Endothelial cell of umbilical vein (primary cell): ENCODE results near the gene CHRNB1. TPM values are rescaled to one million over a fixed set of nuclear protein-coding genes. Genes with fewer than 3 reads are reported as not detected.

Experiments used
- BruUV-seq: library from RNA; stranded (reverse); fragments of 400-500 nt; replicated peaks from 2 replicates; lab custom pipeline; 2021; lab: Mats Ljungman, UMichigan
- CTCF ChIA-PET: fragments of 300-600, 350-600 bp; sonication (Branson Sonifier 250); formaldehyde crosslinking; loops from one replicate; lab custom pipeline; 2021; ENCODE audit warnings: antibody characterized with exemption, inconsistent platforms; lab: Charles Lee
- POLR2A ChIA-PET: fragments of 300-600, 350-600 bp; sonication (Branson Sonifier 250); formaldehyde crosslinking; loops from one replicate; lab custom pipeline; 2021; ENCODE audit warnings: antibody characterized with exemption, inconsistent platforms; lab: Charles Lee
- DNase-seq: peaks from one replicate; pipeline ENCODE4 v3.0.0-alpha.2; 2011; ENCODE audit warnings: low read depth, low spot score
- FAIRE-seq: peaks from 2 replicates; lab custom pipeline; 2011; peaks lifted over from hg19 to GRCh38; lab: Jason Lieb, UNC
- H2AFZ ChIP-seq: 2 replicates; pipeline ENCODE4 v1.6.0; 2012; ENCODE audit warnings: low read depth, low read length, control low read depth, inconsistent platforms
- H3K27ac ChIP-seq: 2 replicates; pipeline ENCODE4 v1.5.1; 2011; ENCODE audit warnings: low read depth, mild to moderate bottlenecking, control low read depth, low read length, moderate library complexity; ENCODE audit not compliant: insufficient read depth
- H3K27me3 ChIP-seq, 2 experiments: 2 replicates each; pipeline versions ENCODE4 v1.6.0 to v1.6.1; 2011; ENCODE audit warnings: low read length in 2 of 2, mixed read lengths in 1 of 2; ENCODE audit not compliant: control insufficient read depth in 2 of 2, insufficient read depth in 2 of 2
- H3K36me3 ChIP-seq, 2 experiments: 2 replicates in 1 of 2; 3 replicates in 1 of 2; pipeline ENCODE4 v1.5.1; 2011; ENCODE audit warnings: low read length in 2 of 2, mild to moderate bottlenecking in 1 of 2, moderate library complexity in 1 of 2; ENCODE audit not compliant: control insufficient read depth in 2 of 2, insufficient read depth in 2 of 2; ENCODE audit errors: extremely low read depth in 1 of 2
- H3K4me1 ChIP-seq: 3 replicates; pipeline ENCODE4 v1.5.1; 2011; ENCODE audit warnings: mild to moderate bottlenecking, low read length; ENCODE audit not compliant: control insufficient read depth, insufficient read depth; ENCODE audit errors: extremely low read depth
- H3K4me2 ChIP-seq: 2 replicates; pipeline ENCODE4 v1.6.1; 2011; ENCODE audit warnings: low read length, control low read depth, mixed read lengths; ENCODE audit not compliant: insufficient read depth
- H3K4me3 ChIP-seq, 3 experiments: fragments of 200-600 bp in 1 of 3; sonication (generic), shearing (Covaris generic) in 1 of 3; replicated peaks in 1 of 3; 2 replicates each; pipeline ENCODE4 v1.5.1; 2011 to 2016; ENCODE audit warnings: control low read depth in 3 of 3, low read length in 3 of 3, mild to moderate bottlenecking in 2 of 3, inconsistent platforms in 1 of 3, low read depth in 1 of 3, moderate library complexity in 1 of 3; ENCODE audit not compliant: insufficient read depth in 1 of 3
- H3K79me2 ChIP-seq: 2 replicates; pipeline ENCODE4 v1.6.0; 2012; ENCODE audit warnings: low read length, inconsistent platforms; ENCODE audit not compliant: control insufficient read depth, insufficient read depth
- H3K9ac ChIP-seq: replicated peaks from 2 replicates; pipeline ENCODE3; 2011; ENCODE audit warnings: low read length, control low read depth; ENCODE audit not compliant: insufficient read depth; ENCODE audit errors: extremely low read depth
- H3K9me1 ChIP-seq: replicated peaks from 3 replicates; pipeline ENCODE4 v1.6.0; 2011; ENCODE audit warnings: mild to moderate bottlenecking, low read length; ENCODE audit not compliant: control insufficient read depth, insufficient read depth; ENCODE audit errors: extremely low read depth
- H3K9me3 ChIP-seq: replicated peaks from 2 replicates; pipeline ENCODE4 v1.5.1; 2012; ENCODE audit warnings: low read length, inconsistent platforms; ENCODE audit not compliant: control insufficient read depth, insufficient read depth
- H4K20me1 ChIP-seq: replicated peaks from 2 replicates; pipeline ENCODE3; 2011; ENCODE audit warnings: mild to moderate bottlenecking, low read length; ENCODE audit not compliant: control insufficient read depth, insufficient read depth; ENCODE audit errors: extremely low read depth
- CTCF ChIP-seq, 2 donors: IDR thresholded peaks; 1 replicate in 1 of 2; 2 replicates in 1 of 2; pipeline ENCODE4 v1.5.1; 2011; ENCODE audit warnings: low read length in 2 of 2, mild to moderate bottlenecking in 2 of 2, moderate library complexity in 2 of 2, control low read depth in 1 of 2, inconsistent platforms in 1 of 2, low read depth in 1 of 2; ENCODE audit not compliant: insufficient read depth in 1 of 2; ENCODE audit errors: extremely low read depth in 1 of 2
- EZH2 ChIP-seq: IDR thresholded peaks from 2 replicates; pipeline ENCODE4 v1.6.1; 2012; ENCODE audit warnings: borderline replicate concordance, low read depth, mild to moderate bottlenecking, moderate library complexity, low read length, inconsistent platforms; ENCODE audit not compliant: severe bottlenecking
- dilution Hi-C: fragments of 300-500 bp; cut with MboI; formaldehyde crosslinking; loops from one replicate; pipeline ENCODE4 v1.15.0; 2019; ENCODE audit warnings: low sequenced_read_pairs; ENCODE audit not compliant: extremely low pct_ligation_motif_present
- intact Hi-C: fragments of 100-400 bp; cut with micrococcal nuclease; formaldehyde crosslinking; loops from one replicate; pipeline ENCODE4 v1.10.0; 2022
- polyA plus RNA-seq, 4 experiments: library from polyadenylated mRNA; depleted of rRNA in 3 of 4; stranded (reverse) in 3 of 4; unstranded in 1 of 4; fragments of >200 nt; gene quantifications; 2 replicates each; pipeline versions ENCODE4 v1.2.1 to v1.2.3, GENCODE V29; 2011 to 2012; ENCODE audit warnings: missing spikeins in 1 of 4
- total RNA-seq: library from RNA; stranded (reverse); gene quantifications from 2 replicates; pipeline ENCODE4 v1.2.3, GENCODE V29; 2021

CHRNB1 gene
- total and polyA plus RNA-seq, 2 donors (not counting 3 experiments of a cell fraction or from before 2014, with no cell fraction given) = 5.6 to 9.3 TPM

GRCh38 chr17:7484919-7485377 is 40.1 kb downstream of the CHRNB1 start:
- dilution Hi-C loops = no loop called here

More at GRCh38 chr17:7484919-7485377, 40.1 kb downstream of the CHRNB1 start:
- Histone ChIP-seq H3K27me3 (no peaks in the 10 kb centered on the region), H4K20me1 (peaks cover 4% of the 10 kb centered on the region), H3K4me3 (peak overlapping the region; percentile 45 to 88 (median 69)), H3K9me3 (no peaks in the 10 kb centered on the region), H2AFZ (peak overlapping the region; percentile 13), H3K27ac (peak overlapping the region; percentile 72), H3K4me2 (peak overlapping the region; percentile 64), H3K9me1 (no peaks in the 10 kb centered on the region), H3K79me2 (peaks cover 48% of the 10 kb centered on the region), H3K36me3 (no peaks in the 10 kb centered on the region), H3K4me1 (peaks cover 26% of the 10 kb centered on the region), H3K9ac (peak overlapping the region; percentile 71)
- no TSS peak for BruUV-seq
- ChIA-PET CTCF (interaction anchor here (0.7 to 2.1 kb wide), 4 partner anchors 9 to 129 kb away, joined by 3 to 7 read pairs (median 4); partner anchors contain the start of gene TMEM95), POLR2A (interaction anchor here (0.8 to 2.4 kb wide), 11 partner anchors 9 to 134 kb away, joined by 3 to 8 read pairs (median 5); partner anchors contain the start of genes TMEM102 and TNFSF13)
- intact Hi-C loops = loop anchor here (1.0 to 10.0 kb wide), 8 partner anchors 12 to 200 kb away; partner anchors contain the start of genes MPDU1, PLSCR3, SENP3 and TMEM102
- FAIRE-seq (no peak), DNase-seq (no peak)
- no peak for TF ChIP-seq EZH2
- TF ChIP-seq CTCF (IDR thresholded peaks at IDR 0.05; ENCODE audit: extremely low read depth in 1 of 2, insufficient read depth in 1 of 2, low read depth in 1 of 2, low read length in 2 of 2) = peak in 1 of 2 donors; percentile 8
